Aortic smooth muscle cell (primary cell): ENCODE measurements around the gene TMEM43. TPM values are rescaled to one million over a fixed set of nuclear protein-coding genes. Genes with fewer than 3 reads are reported as not detected.

Experiments
- total RNA-seq: library from RNA; depleted of rRNA; stranded (reverse); fragments of >200 nt; gene quantifications from 2 replicates; pipeline ENCODE4 v1.2.3, GENCODE V29; 2014

The TMEM43 gene
- 78.1 and 101 TPM in 2 replicates for total RNA-seq

GRCh38 chr3:14124615-14125192 lies at the start of gene TMEM43, which contains the start of gene CHCHD4:
Gene TMEM43 (plus strand): TSS chr3:14125052. CDS start chr3:14125194, 142 bp downstream.
Gene CHCHD4 (minus strand): TSS chr3:14124870. CDS start chr3:14124676, 194 bp downstream.

GRCh38 chr3:14178247-14179113 lies 53.6 kb downstream of the TMEM43 start, which contains the start of the genes LSM3 and XPC:
Gene LSM3 (plus strand): TSS chr3:14178817. CDS start chr3:14178861, 44 bp downstream.
Gene XPC (minus strand): TSS chr3:14178601. CDS start chr3:14178568, 33 bp downstream.

Other genes starting within 250 kb of the TMEM43 start
- not detected in 2 replicates for gene WNT7A, start 245.0 kb upstream of the TMEM43 start, total RNA-seq
- gene CHCHD4, start 182 bp upstream of the TMEM43 start, total RNA-seq, result 11.4 and 11.8 TPM in 2 replicates
- 37.0 and 41.4 TPM in 2 replicates for gene XPC, start 53.5 kb downstream of the TMEM43 start, total RNA-seq
- gene LSM3, start 53.8 kb downstream of the TMEM43 start, total RNA-seq, result 9.9 and 10.6 TPM in 2 replicates